Common myeloid progenitor, CD34-positive (primary cell): ENCODE results near the gene KRT2.

ENCODE experiments used
- CTCF ChIA-PET: fragments of 350-600 bp; sonication (Branson Sonifier 250); formaldehyde crosslinking; loops from one replicate; lab custom pipeline; 2021; ENCODE audit warnings: antibody characterized with exemption; lab: Charles Lee
- POLR2A ChIA-PET: fragments of 350-600 bp; sonication (Branson Sonifier 250); formaldehyde crosslinking; loops from one replicate; lab custom pipeline; 2021; ENCODE audit warnings: antibody characterized with exemption; lab: Charles Lee
- DNase-seq, 3 donors: peaks; one replicate each; pipeline versions ENCODE4 v3.0.0 to v3.0.0-alpha.2; 2013
- H3K27ac ChIP-seq, 2 experiments: 1 replicate in 1 of 2; 2 replicates in 1 of 2; pipeline ENCODE4 v1.7.0; 2013; ENCODE audit warnings: inconsistent platforms in 2 of 2, low read length in 2 of 2, mild to moderate bottlenecking in 2 of 2, low read depth in 1 of 2, moderate library complexity in 1 of 2; ENCODE audit not compliant: severe bottlenecking in 2 of 2, insufficient read depth in 1 of 2, poor library complexity in 1 of 2
- H3K27me3 ChIP-seq, 5 experiments: replicated peaks in 2 of 5; 1 replicate in 3 of 5; 2 replicates in 2 of 5; pipeline versions ENCODE4 v1.6.1 to v1.7.0; 2013; ENCODE audit warnings: low read length in 4 of 5, mild to moderate bottlenecking in 2 of 5, moderate library complexity in 2 of 5, inconsistent platforms in 1 of 5; ENCODE audit not compliant: insufficient read depth in 5 of 5, control insufficient read depth in 4 of 5
- H3K36me3 ChIP-seq, 4 experiments: 1 replicate in 2 of 4; 2 replicates in 2 of 4; pipeline versions ENCODE4 v1.6.1 to v1.7.0; 2013; ENCODE audit warnings: low read length in 3 of 4, control low read depth in 1 of 4, mild to moderate bottlenecking in 1 of 4; ENCODE audit not compliant: control insufficient read depth in 4 of 4, insufficient read depth in 4 of 4
- H3K4me1 ChIP-seq, 4 experiments: 1 replicate in 3 of 4; 2 replicates in 1 of 4; pipeline versions ENCODE4 v1.6.1 to v1.7.1; 2013; ENCODE audit warnings: low read length in 3 of 4, mild to moderate bottlenecking in 3 of 4, control low read depth in 1 of 4, inconsistent platforms in 1 of 4, moderate library complexity in 1 of 4; ENCODE audit not compliant: control insufficient read depth in 4 of 4, insufficient read depth in 4 of 4; ENCODE audit errors: control extremely low read depth in 1 of 4
- H3K4me3 ChIP-seq, 7 experiments: 1 replicate in 4 of 7; 2 replicates in 3 of 7; pipeline versions ENCODE4 v1.5.1 to v1.7.0; 2013; ENCODE audit warnings: mild to moderate bottlenecking in 7 of 7, low read length in 6 of 7, moderate library complexity in 6 of 7, inconsistent platforms in 2 of 7, low read depth in 2 of 7, control low read depth in 1 of 7; ENCODE audit not compliant: insufficient read depth in 4 of 7, control insufficient read depth in 1 of 7; ENCODE audit errors: extremely low read depth in 1 of 7
- H3K9me3 ChIP-seq, 5 experiments: 1 replicate in 4 of 5; 2 replicates in 1 of 5; pipeline versions ENCODE4 v1.6.1 to v1.7.1; 2013; ENCODE audit warnings: low read length in 4 of 5, mild to moderate bottlenecking in 2 of 5, inconsistent platforms in 1 of 5, low read depth in 1 of 5, moderate library complexity in 1 of 5; ENCODE audit not compliant: control insufficient read depth in 4 of 5, insufficient read depth in 2 of 5; ENCODE audit errors: control extremely low read depth in 1 of 5
- WGBS: methylation state at CpG from one replicate; pipeline ENCODE4 v1.1.5; 2013; ENCODE audit not compliant: insufficient coverage; 5-methylcytosine and 5-hydroxymethylcytosine counted together

Gene KRT2

GRCh38 chr12:52612431-52613383, 39.3 kb downstream of the KRT2 start:
- Histone ChIP-seq H3K9me3 (no peaks in the 10 kb centered on the region), H3K27ac (no peak overlapping the region), H3K4me1 (peaks cover 3 to 38% (median 22%) of the 10 kb centered on the region in 4 experiments), H3K27me3 (peaks cover 0 to 2% (median 0%) of the 10 kb centered on the region in 5 experiments), H3K36me3 (no peaks in the 10 kb centered on the region), H3K4me3 (no peak overlapping the region)
- 69% methylated on average over 4 of the region's 5 CpGs for WGBS
- ChIA-PET CTCF (interaction anchor here (0.8 to 1.8 kb wide), 4 partner anchors 29 to 265 kb away, joined by 3 to 4 read pairs (median 3); no protein-coding TSS in a partner anchor), POLR2A (no interaction called here)
- DNase-seq: peak in 2 of 3 donors; percentile 57

GRCh38 chr12:52611080-52611468, 40.9 kb downstream of the KRT2 start:
- CTCF ChIA-PET: interaction anchor here (0.9 to 2.7 kb wide), 13 partner anchors 13 to 275 kb away, joined by 3 to 9 read pairs (median 4); no protein-coding TSS in a partner anchor
- no peaks in the 10 kb centered on the region for H3K9me3 ChIP-seq
- peaks cover 3 to 34% (median 20%) of the 10 kb centered on the region in 4 experiments for H3K4me1 ChIP-seq
- POLR2A ChIA-PET: no interaction called here
- H3K36me3 ChIP-seq: no peaks in the 10 kb centered on the region
- H3K27ac ChIP-seq: no peak overlapping the region
- no peak overlapping the region for H3K4me3 ChIP-seq
- WGBS: 97% methylated on average over 5 of the region's 6 CpGs
- peaks cover 0 to 2% (median 0%) of the 10 kb centered on the region in 5 experiments for H3K27me3 ChIP-seq
- no peak for DNase-seq

- CTCF ChIA-PET: interaction anchor here (0.9 to 2.7 kb wide), 4 partner anchors 19 to 270 kb away, joined by 3 to 8 read pairs (median 4); partner anchors contain the start of gene KRT1
- 100% methylated on average over 6 of the region's 8 CpGs for WGBS
- Histone ChIP-seq H3K36me3 (no peaks in the 10 kb centered on the region), H3K4me3 (no peak overlapping the region), H3K27me3 (peaks cover 0 to 2% (median 0%) of the 10 kb centered on the region in 5 experiments), H3K4me1 (peaks cover 3 to 17% (median 6%) of the 10 kb centered on the region in 4 experiments), H3K27ac (no peak overlapping the region), H3K9me3 (no peaks in the 10 kb centered on the region)
- POLR2A ChIA-PET: no interaction called here
- no peak for DNase-seq
These were observed 43.0 kb downstream of the KRT2 start for GRCh38 chr12:52608826-52609630.

- peaks cover 3 to 15% (median 6%) of the 10 kb centered on the region in 4 experiments for H3K4me1 ChIP-seq
- H3K4me3 ChIP-seq: no peak overlapping the region
- no peak for DNase-seq
- WGBS: 95% methylated on average over 3 of the region's 6 CpGs
- H3K36me3 ChIP-seq: no peaks in the 10 kb centered on the region
- POLR2A ChIA-PET: no interaction called here
- peaks cover 0 to 2% (median 0%) of the 10 kb centered on the region in 5 experiments for H3K27me3 ChIP-seq
- CTCF ChIA-PET: interaction anchor here (1.3 kb wide), 1 partner anchor 271 kb away, joined by 3 read pairs; no protein-coding TSS in a partner anchor
- H3K27ac ChIP-seq: no peak overlapping the region
- no peaks in the 10 kb centered on the region for H3K9me3 ChIP-seq
These were observed 43.9 kb downstream of the KRT2 start for GRCh38 chr12:52608161-52608560.

- H3K4me3 ChIP-seq: no peak overlapping the region
- DNase-seq: no peak
- no peaks in the 10 kb centered on the region for H3K9me3 ChIP-seq
- peaks cover 0 to 7% (median 5%) of the 10 kb centered on the region in 5 experiments for H3K27me3 ChIP-seq
- H3K36me3 ChIP-seq: no peaks in the 10 kb centered on the region
- POLR2A ChIA-PET: no interaction called here
- CTCF ChIA-PET: interaction anchor here (2.0 kb wide), 1 partner anchor 15 kb away, joined by 5 read pairs; no protein-coding TSS in a partner anchor
- 90% methylated on average over 1 of the region's 1 CpG for WGBS
- H3K4me1 ChIP-seq: peaks cover 3 to 11% (median 6%) of the 10 kb centered on the region in 4 experiments
- H3K27ac ChIP-seq: no peak overlapping the region
These were observed 44.7 kb downstream of the KRT2 start for GRCh38 chr12:52607314-52607713.

GRCh38 chr12:52606581-52607218, 45.3 kb downstream of the KRT2 start:
- H3K27ac ChIP-seq: no peak overlapping the region

More at GRCh38 chr12:52606581-52607218, 45.3 kb downstream of the KRT2 start:
- peaks cover 3 to 11% (median 6%) of the 10 kb centered on the region in 4 experiments for H3K4me1 ChIP-seq
- CTCF ChIA-PET: interaction anchor here (0.7 to 2.0 kb wide), 2 partner anchors 9 to 15 kb away, joined by 3 to 5 read pairs; no protein-coding TSS in a partner anchor
- no peaks in the 10 kb centered on the region for H3K36me3 ChIP-seq
- WGBS: 100% methylated on average over 4 of the region's 7 CpGs
- DNase-seq: no peak
- no peak overlapping the region for H3K4me3 ChIP-seq
- POLR2A ChIA-PET: no interaction called here
- H3K9me3 ChIP-seq: no peaks in the 10 kb centered on the region
- peaks cover 0 to 13% (median 11%) of the 10 kb centered on the region in 5 experiments for H3K27me3 ChIP-seq
